Thymus (tissue), 11 donors: Measurements from ENCODE around the gene NEO1. TPM values are rescaled to one million over a fixed set of nuclear protein-coding genes. Genes with fewer than 3 reads are reported as not detected.
"Not testable (repeated sequence)": the region's sequence is repeated elsewhere in the genome, so short reads cannot be mapped to it uniquely, and the experiment has no call there.

Experiments used
- DNase-seq, 9 donors: peaks; one replicate each; pipeline ENCODE4 v3.0.0-alpha.2; 2013; ENCODE audit warnings: low spot score in 9 of 9, low read depth in 6 of 9, missing footprints in 1 of 9
- H3K27ac ChIP-seq, 2 donors: one replicate each; pipeline ENCODE4 v1.5.1; 2013; ENCODE audit warnings: control low read depth in 1 of 2, low read depth in 1 of 2, low read length in 1 of 2, mild to moderate bottlenecking in 1 of 2, moderate library complexity in 1 of 2
- H3K27me3 ChIP-seq, 2 donors: one replicate each; pipeline ENCODE4 v1.5.1; 2013; ENCODE audit warnings: low read length in 1 of 2; ENCODE audit not compliant: control insufficient read depth in 2 of 2, insufficient read depth in 1 of 2
- H3K36me3 ChIP-seq, 2 donors: one replicate each; pipeline ENCODE4 v1.5.1; 2013; ENCODE audit warnings: low read length in 1 of 2, mild to moderate bottlenecking in 1 of 2, moderate library complexity in 1 of 2; ENCODE audit not compliant: control insufficient read depth in 2 of 2, insufficient read depth in 2 of 2
- H3K4me1 ChIP-seq, 2 donors: one replicate each; pipeline ENCODE4 v1.5.1; 2013; ENCODE audit warnings: low read length in 2 of 2; ENCODE audit not compliant: control insufficient read depth in 2 of 2, insufficient read depth in 2 of 2
- H3K4me3 ChIP-seq, 2 donors: one replicate each; pipeline ENCODE4 v1.5.1; 2013; ENCODE audit warnings: low read length in 2 of 2, control low read depth in 1 of 2, mild to moderate bottlenecking in 1 of 2
- H3K9me3 ChIP-seq, 2 donors: one replicate each; pipeline ENCODE4 v1.5.1; 2013; ENCODE audit warnings: low read length in 1 of 2, mild to moderate bottlenecking in 1 of 2; ENCODE audit not compliant: control insufficient read depth in 2 of 2, insufficient read depth in 1 of 2
- WGBS: extraction: QIAGEN DNeasy Blood & Tissue Kit; methylation state at CpG from one replicate; pipeline ENCODE4 v1.1.7; 2013; 5-methylcytosine and 5-hydroxymethylcytosine counted together
- polyA plus RNA-seq: library from polyadenylated mRNA; stranded (reverse); fragments of 200-250 nt; gene quantifications from one replicate; pipeline ENCODE4 v1.2.3, GENCODE V29; 2013
- total RNA-seq: library from RNA; stranded (reverse); fragments of 120-200 nt; gene quantifications from one replicate; pipeline ENCODE4 v1.2.4, GENCODE V29; 2013
- donor health status: healthy.

Gene NEO1
- total and polyA plus RNA-seq, 2 donors: 4.4 to 6.1 TPM

DNA sequence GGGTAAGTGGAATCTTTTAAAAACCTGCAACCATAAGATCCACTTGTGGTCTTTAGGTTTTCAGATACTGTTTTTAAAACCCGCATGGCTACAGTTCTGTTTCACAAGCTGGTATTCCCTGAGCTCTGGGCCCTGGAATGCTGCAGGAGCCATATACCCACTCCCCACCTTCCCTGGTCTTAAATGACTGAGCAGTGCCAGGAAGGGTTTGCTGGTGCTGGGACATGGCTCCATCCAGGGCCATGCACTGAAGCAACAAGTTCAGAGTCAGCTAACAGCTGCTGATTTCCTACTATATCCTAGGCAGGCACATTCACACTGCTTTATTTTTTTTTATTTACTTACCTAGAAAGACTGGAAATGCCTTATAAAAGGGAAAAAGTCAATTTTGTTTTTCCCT, 239.2 kb downstream of the NEO1 start:
- 96% methylated on average over 1 of the region's 1 CpG for WGBS
- DNase-seq: no peak
- H3K4me1 ChIP-seq: no peaks in the 10 kb centered on the region
- H3K4me3 ChIP-seq: no peak overlapping the region
- H3K27ac ChIP-seq: no peak overlapping the region
- H3K36me3 ChIP-seq: no peaks in the 10 kb centered on the region
- no peaks in the 10 kb centered on the region for H3K9me3 ChIP-seq
- no peaks in the 10 kb centered on the region for H3K27me3 ChIP-seq

DNA sequence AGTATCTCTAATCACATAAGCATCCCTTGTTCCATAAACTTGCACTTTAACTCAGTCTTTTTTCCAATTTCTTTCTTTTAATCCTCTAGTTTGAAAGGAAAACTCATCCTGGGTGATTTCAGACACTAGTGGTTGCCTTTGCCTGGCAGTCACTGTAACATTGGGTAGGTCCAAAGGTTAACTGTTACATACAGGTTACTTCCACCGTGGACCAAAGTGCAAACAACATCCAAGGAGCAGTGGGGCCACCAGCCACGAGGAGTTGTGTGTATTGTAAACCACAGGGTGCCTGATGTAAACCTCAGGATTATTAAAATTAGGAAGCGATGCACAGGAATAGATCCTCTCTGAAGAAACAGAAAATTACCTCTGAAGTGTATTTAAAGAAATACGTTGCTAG, 241.5 kb downstream of the NEO1 start:
- no peak for DNase-seq
- no peaks in the 10 kb centered on the region for H3K4me1 ChIP-seq
- no peak overlapping the region for H3K4me3 ChIP-seq
- 84% methylated on average over 4 of the region's 4 CpGs for WGBS
- no peaks in the 10 kb centered on the region for H3K36me3 ChIP-seq
- no peak overlapping the region for H3K27ac ChIP-seq
- H3K27me3 ChIP-seq: no peaks in the 10 kb centered on the region
- no peaks in the 10 kb centered on the region for H3K9me3 ChIP-seq

DNA sequence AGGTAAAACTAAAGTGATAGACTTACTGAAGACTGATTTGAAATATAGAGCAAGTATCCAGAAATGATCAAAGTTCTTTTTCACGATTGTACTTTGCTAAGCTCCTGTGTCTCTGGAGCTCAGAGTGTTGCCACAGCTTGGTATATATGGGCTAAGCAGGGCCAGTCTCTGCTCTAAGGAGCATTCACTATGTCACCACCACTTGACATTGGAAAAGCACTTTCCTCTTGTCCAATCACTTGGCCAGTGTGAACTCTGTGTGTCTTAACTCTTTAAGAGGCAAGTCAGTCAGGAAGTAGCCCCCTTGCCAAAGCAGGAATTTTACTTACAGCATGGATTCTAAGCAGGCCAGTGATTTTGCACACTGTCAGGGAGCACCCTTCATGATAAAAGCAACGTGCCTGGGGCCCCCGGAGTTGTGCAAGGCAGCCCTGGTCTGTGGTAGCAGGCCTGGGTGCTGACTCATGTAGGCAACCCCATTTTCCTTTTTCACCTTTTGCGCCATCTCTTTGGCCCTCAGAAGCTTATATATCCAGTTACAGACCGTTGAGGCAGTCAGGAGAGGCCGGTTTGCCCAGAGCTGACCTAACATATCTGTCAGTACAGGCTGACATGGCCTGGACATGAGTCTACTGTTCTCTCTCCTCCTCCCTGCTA, 243.5 kb downstream of the NEO1 start:
- DNase-seq: no peak
- no peak overlapping the region for H3K27ac ChIP-seq
- H3K36me3 ChIP-seq: no peaks in the 10 kb centered on the region
- WGBS: 76% methylated on average over 6 of the region's 6 CpGs
- H3K4me3 ChIP-seq: no peak overlapping the region
- no peaks in the 10 kb centered on the region for H3K27me3 ChIP-seq
- no peaks in the 10 kb centered on the region for H3K9me3 ChIP-seq
- no peaks in the 10 kb centered on the region for H3K4me1 ChIP-seq

DNA sequence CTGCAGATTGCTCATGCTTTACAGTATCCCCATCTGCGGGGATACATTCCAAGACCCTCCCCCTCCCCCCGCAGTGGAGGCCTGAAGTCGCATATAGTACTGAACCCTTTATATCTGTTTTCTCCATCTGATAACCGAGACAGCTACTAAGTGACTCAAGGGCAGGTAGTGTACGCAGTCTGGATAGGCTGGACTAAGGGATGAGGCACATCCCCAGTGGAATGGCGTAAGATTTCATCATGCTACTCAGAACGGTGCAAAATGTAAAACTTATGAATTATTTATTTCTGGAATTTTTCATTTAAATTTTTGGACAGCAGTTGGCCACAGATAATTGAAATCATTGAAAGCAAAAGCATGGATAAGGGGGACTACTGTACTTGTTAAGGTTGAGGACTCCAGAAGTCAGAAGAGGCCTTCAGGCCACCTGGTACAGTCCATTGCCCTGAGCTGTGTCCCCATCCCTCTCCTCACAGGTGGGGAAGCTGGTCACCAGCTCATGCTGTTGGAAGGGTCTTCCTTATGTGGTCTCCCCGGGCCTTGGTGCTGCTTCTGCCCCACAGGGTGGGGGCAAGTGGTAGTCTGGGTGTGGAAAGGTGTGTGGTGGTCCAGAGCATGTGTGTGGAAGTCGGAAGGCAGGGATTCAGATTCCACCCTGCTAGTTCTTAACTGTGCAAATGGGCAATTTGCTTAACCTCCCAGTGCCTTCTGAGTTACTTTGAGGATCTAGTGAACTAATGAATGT, 244.5 kb downstream of the NEO1 start:
- 86% methylated on average over 9 of the region's 9 CpGs for WGBS
- Histone ChIP-seq H3K4me1 (no peaks in the 10 kb centered on the region), H3K36me3 (no peaks in the 10 kb centered on the region), H3K4me3 (no peak overlapping the region), H3K9me3 (no peaks in the 10 kb centered on the region), H3K27me3 (no peaks in the 10 kb centered on the region), H3K27ac (no peak overlapping the region)
- DNase-seq: no peak

DNA sequence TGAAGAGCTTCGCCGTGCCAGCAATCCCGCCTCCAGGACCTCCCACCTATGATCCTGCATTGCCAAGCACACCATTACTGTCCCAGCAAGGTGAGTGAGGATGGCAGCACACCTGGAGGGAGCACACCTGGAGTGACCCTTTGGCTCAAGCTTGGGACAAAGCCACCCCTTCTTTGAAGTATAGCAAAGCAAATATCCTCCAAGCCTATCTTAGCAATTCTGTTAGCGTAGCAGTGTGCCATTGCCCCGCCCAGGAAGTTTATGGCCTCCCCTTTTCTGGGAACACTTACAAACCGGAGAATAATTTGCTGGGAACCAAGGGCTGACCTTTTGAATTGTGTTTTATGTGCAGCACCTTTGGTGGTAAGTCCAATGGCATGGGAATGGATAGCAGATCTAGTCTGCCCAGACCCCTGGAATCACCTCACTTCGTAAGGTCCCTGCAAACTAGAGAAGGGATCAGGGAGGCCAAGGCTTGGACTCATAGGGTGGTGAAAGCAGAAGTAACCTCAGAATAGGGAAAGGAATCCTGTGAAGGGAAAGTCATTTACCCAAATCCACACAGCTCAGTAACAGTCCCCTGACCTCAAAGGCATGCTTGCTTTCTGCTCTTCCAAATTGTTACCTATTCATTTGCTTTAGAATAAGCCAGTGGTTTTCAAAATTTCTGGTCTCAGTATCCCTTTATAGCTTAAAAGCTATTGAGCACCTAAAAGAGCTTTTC, 246.4 kb downstream of the NEO1 start:
- no peaks in the 10 kb centered on the region for H3K9me3 ChIP-seq
- WGBS: 89% methylated on average over 7 of the region's 7 CpGs
- H3K27ac ChIP-seq: no peak overlapping the region
- DNase-seq: no peak
- H3K36me3 ChIP-seq: no peaks in the 10 kb centered on the region
- H3K4me3 ChIP-seq: no peak overlapping the region
- no peaks in the 10 kb centered on the region for H3K27me3 ChIP-seq
- H3K4me1 ChIP-seq: no peaks in the 10 kb centered on the region

DNA sequence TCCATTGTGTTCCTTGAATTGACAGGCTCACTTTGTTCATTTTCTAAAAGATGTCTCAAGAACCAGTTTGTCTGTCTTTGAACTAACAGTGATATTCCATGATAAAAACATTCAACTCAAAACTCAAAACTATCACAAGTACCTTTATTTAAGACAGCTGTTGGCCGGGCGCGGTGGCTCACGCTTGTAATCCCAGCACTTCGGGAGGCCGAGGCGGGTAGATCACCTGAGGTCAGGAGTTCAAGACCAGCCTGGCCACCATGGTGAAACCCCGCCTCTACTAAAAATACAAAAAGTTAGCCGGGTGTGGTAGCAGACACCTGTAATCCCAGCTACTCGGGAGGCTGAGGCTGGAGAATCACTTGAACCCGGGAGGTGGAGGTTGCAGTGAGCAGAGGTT, 248.0 kb downstream of the NEO1 start:
- WGBS: 92% methylated on average over 11 of the region's 11 CpGs
- H3K27me3 ChIP-seq, H3K9me3 ChIP-seq, H3K4me3 ChIP-seq, H3K36me3 ChIP-seq, H3K4me1 ChIP-seq, H3K27ac ChIP-seq, DNase-seq: not testable (repeated sequence)

DNA sequence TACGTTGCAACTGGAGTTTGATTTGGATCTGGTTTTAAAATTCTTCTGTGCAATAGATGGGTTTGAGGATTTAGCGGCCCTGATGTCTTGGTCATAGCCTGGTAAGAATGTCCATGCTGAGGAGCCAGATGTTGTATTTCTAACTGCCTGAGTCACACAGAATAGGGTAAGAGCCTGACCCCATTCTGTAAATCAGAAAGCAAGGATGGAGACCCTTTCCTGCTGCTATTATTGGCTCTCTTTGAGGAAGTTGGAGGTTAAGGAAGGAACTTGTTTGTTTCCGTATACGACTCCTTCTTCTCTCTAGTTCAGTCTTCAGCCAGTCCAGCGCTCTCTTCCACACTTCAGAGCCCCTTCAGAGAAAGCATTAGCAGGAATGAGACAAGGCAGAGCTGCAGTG, 251.4 kb downstream of the NEO1 start:
- H3K36me3 ChIP-seq: no peaks in the 10 kb centered on the region
- no peak overlapping the region for H3K4me3 ChIP-seq
- H3K27ac ChIP-seq: no peak overlapping the region
- no peak for DNase-seq
- no peaks in the 10 kb centered on the region for H3K9me3 ChIP-seq
- no peaks in the 10 kb centered on the region for H3K27me3 ChIP-seq
- no peaks in the 10 kb centered on the region for H3K4me1 ChIP-seq
- 33% methylated on average over 5 of the region's 5 CpGs for WGBS

DNA sequence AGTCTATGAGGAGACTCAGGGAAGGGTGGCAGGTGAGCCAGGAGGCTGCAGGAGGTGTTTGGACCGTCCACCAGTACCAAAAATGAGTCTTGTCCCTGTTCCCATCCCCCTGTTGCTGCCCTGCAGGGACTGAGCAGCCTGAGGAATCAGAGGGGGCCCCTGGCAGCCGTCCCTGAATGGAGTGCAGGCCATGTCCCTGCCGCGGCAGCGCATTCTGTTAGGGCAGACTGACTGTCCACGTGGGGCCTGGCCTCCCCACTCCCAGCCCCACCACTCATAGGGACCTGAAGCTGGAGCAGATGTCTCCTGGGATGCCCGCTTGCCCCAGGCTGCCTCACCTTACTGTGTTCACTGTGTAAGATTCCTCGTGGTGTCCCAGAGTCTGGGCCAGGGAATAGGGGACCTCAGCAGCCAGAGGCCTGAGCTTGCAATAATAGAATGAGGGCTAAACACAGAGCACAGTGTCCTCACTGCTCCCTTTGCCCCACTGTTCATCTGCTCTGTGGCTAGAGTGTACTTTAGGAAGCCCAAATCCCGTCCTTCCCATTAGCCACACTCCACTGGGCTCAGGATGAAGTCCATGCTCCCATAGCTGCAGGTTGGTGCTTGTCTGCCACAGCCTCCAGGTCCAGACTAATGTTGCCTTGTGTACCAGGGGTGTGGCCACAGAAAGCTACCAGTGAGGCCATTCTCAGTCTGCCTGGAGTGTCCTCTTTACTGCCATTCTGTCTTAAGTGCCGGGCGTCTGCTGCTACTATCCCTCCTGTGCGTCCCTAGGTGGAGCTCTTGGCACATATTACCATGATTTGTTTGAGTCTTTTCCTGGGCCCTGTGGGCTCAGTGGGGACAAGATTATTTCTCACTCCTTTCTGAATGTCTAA, 253.3 kb downstream of the NEO1 start:
- H3K9me3 ChIP-seq: no peaks in the 10 kb centered on the region
- peak in 4 of 9 donors; percentile 3 to 28 (median 10) for DNase-seq
- no peaks in the 10 kb centered on the region for H3K4me1 ChIP-seq
- H3K27ac ChIP-seq: no peak overlapping the region
- H3K4me3 ChIP-seq: no peak overlapping the region
- H3K36me3 ChIP-seq: no peaks in the 10 kb centered on the region
- no peaks in the 10 kb centered on the region for H3K27me3 ChIP-seq
- 73% methylated on average over 12 of the region's 12 CpGs for WGBS
